Middle frontal gyrus (tissue), 1 donor: ENCODE results near the gene DHX38.
"Not testable (repeated sequence)": the region's sequence is repeated elsewhere in the genome, so short reads cannot be mapped to it uniquely, and the experiment has no call there.

ENCODE experiments used
- DNase-seq: peaks from one replicate; pipeline ENCODE4 v3.0.0-alpha.2; 2015; ENCODE audit warnings: low spot score; ENCODE audit errors: extremely low spot score

The DHX38 gene

GRCh38 chr16:72093448-72094265 lies at the start of gene DHX38, which contains the start of gene TXNL4B:
DHX38 (plus strand) TSS chr16:72093847; CDS start chr16:72096158, 2,311 bp downstream.
TXNL4B (minus strand) TSS chr16:72093620; CDS start chr16:72090749, 2,871 bp downstream.
- peak; percentile 99 for DNase-seq

- no peak for DNase-seq
Observed at GRCh38 chr16:72044296-72044695, 49.4 kb upstream of the DHX38 start.

GRCh38 chr16:72044825-72045359 lies 48.8 kb upstream of the DHX38 start:
- DNase-seq: no peak

GRCh38 chr16:72049110-72049509 lies 44.5 kb upstream of the DHX38 start:
- no peak for DNase-seq

- no peak for DNase-seq
Observed at GRCh38 chr16:72050769-72051464, 42.7 kb upstream of the DHX38 start.

- no peak for DNase-seq
Observed at GRCh38 chr16:72051818-72052217, 41.8 kb upstream of the DHX38 start.

- not testable (repeated sequence) for DNase-seq
Observed at GRCh38 chr16:72054254-72054847, 39.3 kb upstream of the DHX38 start, which contains the start of gene HP. HP (plus strand) TSS chr16:72054505; CDS start chr16:72054653, 148 bp downstream.

GRCh38 chr16:72055911-72056310 lies 37.7 kb upstream of the DHX38 start:
- DNase-seq: no peak

- DNase-seq: not testable (repeated sequence)
Observed at GRCh38 chr16:72057313-72057712, 36.3 kb upstream of the DHX38 start.

- DNase-seq: not testable (repeated sequence)
Observed at GRCh38 chr16:72059060-72059459, 34.6 kb upstream of the DHX38 start.

- DNase-seq: no peak
Observed at GRCh38 chr16:72060405-72060804, 33.2 kb upstream of the DHX38 start.

GRCh38 chr16:72061564-72061963 lies 32.1 kb upstream of the DHX38 start:
- DNase-seq: no peak

- no peak for DNase-seq
Observed at GRCh38 chr16:72064361-72064894, 29.2 kb upstream of the DHX38 start.

- peak; percentile 8 for DNase-seq
Observed at GRCh38 chr16:72066747-72067146, 26.9 kb upstream of the DHX38 start.

- no peak for DNase-seq
Observed at GRCh38 chr16:72068930-72069329, 24.7 kb upstream of the DHX38 start.

- no peak for DNase-seq
Observed at GRCh38 chr16:72072514-72073342, 20.9 kb upstream of the DHX38 start.

- DNase-seq: no peak
Observed at GRCh38 chr16:72073560-72074230, 20.0 kb upstream of the DHX38 start.

- DNase-seq: not testable (repeated sequence)
Observed at GRCh38 chr16:72075067-72075466, 18.6 kb upstream of the DHX38 start.

- DNase-seq: not testable (repeated sequence)
Observed at GRCh38 chr16:72076991-72077706, 16.5 kb upstream of the DHX38 start.
